ENCODE measurements around the gene IFRD2. TPM values are rescaled to one million over a fixed set of nuclear protein-coding genes. Genes with fewer than 3 reads are reported as not detected.

The IFRD2 gene
- total RNA-seq, 2 donors from 2014 or later = 56.6 to 70.9 TPM

DNA sequence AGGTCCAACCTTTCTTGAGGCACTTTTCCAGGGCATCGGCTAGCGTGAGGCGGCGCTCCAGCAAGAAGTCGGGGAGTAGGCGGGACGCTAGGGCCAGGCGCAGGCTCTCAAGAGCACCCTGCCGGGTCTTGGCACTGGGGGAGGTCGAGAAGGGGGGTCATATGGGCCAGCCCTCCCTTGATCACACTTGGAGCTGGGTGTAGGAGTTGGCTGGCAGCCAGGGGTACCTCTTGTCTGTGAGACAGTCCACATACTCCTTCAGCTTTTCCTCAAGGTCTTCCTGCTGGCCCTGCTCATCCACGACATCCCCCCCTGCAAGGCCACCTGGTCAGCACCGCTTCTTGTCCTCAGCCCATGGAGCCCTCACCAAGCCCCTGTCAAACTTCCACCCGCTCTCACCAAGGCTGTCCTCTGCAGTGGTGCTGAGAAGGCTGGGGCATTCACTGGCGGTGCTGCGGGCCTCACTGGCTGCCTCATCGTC is 2.0 kb downstream of the IFRD2 start:
- no peaks in the 10 kb centered on the region for H3K27me3 ChIP-seq (ENCODE audit: control insufficient read depth, insufficient read depth, low read length, poor library complexity, severe bottlenecking)
- H3K4me3 ChIP-seq (ENCODE audit: low read length) = no peak overlapping the region
- Mint-ChIP-seq H3K36me3 (ENCODE audit: low read depth) (peaks cover 30% of the 10 kb centered on the region), H3K27me3 (ENCODE audit: insufficient read depth) (no peaks in the 10 kb centered on the region), H3K4me3 (no peak overlapping the region), H3K9me3 (no peaks in the 10 kb centered on the region), H3K4me1 (peaks cover 11% of the 10 kb centered on the region), H3K27ac (no peak overlapping the region)
- no peak overlapping the region for H3K9ac ChIP-seq (ENCODE audit: extremely low read depth, low read length, poor library complexity, severe bottlenecking)
- H3K4me1 ChIP-seq (ENCODE audit: control insufficient read depth, insufficient read depth, low read length) = no peaks in the 10 kb centered on the region
- H3K9me3 ChIP-seq (ENCODE audit: control insufficient read depth, low read length) = no peaks in the 10 kb centered on the region
- H3K36me3 ChIP-seq (ENCODE audit: control insufficient read depth, insufficient read depth, low read length) = peaks cover 29% of the 10 kb centered on the region
- H3K27ac ChIP-seq (ENCODE audit: low read depth, low read length) = no peak overlapping the region
- 92 to 95% methylated on average over 12 to 16 of the region's 16 CpGs for WGBS, 2 experiments (ENCODE audit: insufficient coverage in 1 of 2, insufficient read length in 1 of 2)
- TF ChIP-seq, protein P1, sequence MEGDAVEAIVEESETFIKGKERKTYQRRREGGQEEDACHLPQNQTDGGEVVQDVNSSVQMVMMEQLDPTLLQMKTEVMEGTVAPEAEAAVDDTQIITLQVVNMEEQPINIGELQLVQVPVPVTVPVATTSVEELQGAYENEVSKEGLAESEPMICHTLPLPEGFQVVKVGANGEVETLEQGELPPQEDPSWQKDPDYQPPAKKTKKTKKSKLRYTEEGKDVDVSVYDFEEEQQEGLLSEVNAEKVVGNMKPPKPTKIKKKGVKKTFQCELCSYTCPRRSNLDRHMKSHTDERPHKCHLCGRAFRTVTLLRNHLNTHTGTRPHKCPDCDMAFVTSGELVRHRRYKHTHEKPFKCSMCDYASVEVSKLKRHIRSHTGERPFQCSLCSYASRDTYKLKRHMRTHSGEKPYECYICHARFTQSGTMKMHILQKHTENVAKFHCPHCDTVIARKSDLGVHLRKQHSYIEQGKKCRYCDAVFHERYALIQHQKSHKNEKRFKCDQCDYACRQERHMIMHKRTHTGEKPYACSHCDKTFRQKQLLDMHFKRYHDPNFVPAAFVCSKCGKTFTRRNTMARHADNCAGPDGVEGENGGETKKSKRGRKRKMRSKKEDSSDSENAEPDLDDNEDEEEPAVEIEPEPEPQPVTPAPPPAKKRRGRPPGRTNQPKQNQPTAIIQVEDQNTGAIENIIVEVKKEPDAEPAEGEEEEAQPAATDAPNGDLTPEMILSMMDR (conservative IDR thresholded peaks at IDR 0.05) = no peak
- peak; percentile 31 for DNase-seq

DNA sequence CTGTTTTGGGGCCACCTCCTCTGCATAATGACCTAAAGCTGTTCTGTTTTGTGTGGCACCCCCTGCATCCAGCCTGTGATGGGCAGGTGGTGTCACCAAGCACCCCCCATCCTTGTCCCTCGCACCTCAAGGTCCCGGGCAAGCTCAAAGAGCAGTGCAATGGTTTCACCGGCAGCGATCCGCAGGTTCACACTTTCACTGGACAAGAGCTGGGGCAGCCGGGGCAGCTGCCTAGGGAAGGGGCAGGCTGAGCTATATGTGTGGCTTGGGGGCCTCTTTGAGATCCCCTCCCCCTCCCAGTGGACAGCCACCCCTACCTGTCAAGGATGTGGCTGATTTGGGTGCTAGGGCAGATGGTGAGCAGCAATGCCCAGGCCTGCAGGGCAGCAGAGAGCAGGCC is 3.1 kb downstream of the IFRD2 start:
- Histone ChIP-seq H3K36me3 (ENCODE audit: control insufficient read depth, insufficient read depth, low read length) (peaks cover 29% of the 10 kb centered on the region), H3K4me1 (ENCODE audit: control insufficient read depth, insufficient read depth, low read length) (no peaks in the 10 kb centered on the region), H3K27ac (ENCODE audit: low read depth, low read length) (no peak overlapping the region), H3K4me3 (ENCODE audit: low read length) (no peak overlapping the region), H3K27me3 (ENCODE audit: control insufficient read depth, insufficient read depth, low read length, poor library complexity, severe bottlenecking) (no peaks in the 10 kb centered on the region), H3K9me3 (ENCODE audit: control insufficient read depth, low read length) (no peaks in the 10 kb centered on the region), H3K9ac (ENCODE audit: extremely low read depth, low read length, poor library complexity, severe bottlenecking) (no peak overlapping the region)
- no peak for DNase-seq
- 96 to 97% methylated on average over 5 to 6 of the region's 6 CpGs for WGBS, 2 experiments (ENCODE audit: insufficient coverage in 1 of 2, insufficient read length in 1 of 2)
- H3K9me3 Mint-ChIP-seq = no peaks in the 10 kb centered on the region
- peaks cover 30% of the 10 kb centered on the region for H3K36me3 Mint-ChIP-seq (ENCODE audit: low read depth)
- no peaks in the 10 kb centered on the region for H3K27me3 Mint-ChIP-seq (ENCODE audit: insufficient read depth)
- TF ChIP-seq, protein P1 (conservative IDR thresholded peaks at IDR 0.05) = no peak
- no peak overlapping the region for H3K4me3 Mint-ChIP-seq
- peaks cover 11% of the 10 kb centered on the region for H3K4me1 Mint-ChIP-seq
- no peak overlapping the region for H3K27ac Mint-ChIP-seq

DNA sequence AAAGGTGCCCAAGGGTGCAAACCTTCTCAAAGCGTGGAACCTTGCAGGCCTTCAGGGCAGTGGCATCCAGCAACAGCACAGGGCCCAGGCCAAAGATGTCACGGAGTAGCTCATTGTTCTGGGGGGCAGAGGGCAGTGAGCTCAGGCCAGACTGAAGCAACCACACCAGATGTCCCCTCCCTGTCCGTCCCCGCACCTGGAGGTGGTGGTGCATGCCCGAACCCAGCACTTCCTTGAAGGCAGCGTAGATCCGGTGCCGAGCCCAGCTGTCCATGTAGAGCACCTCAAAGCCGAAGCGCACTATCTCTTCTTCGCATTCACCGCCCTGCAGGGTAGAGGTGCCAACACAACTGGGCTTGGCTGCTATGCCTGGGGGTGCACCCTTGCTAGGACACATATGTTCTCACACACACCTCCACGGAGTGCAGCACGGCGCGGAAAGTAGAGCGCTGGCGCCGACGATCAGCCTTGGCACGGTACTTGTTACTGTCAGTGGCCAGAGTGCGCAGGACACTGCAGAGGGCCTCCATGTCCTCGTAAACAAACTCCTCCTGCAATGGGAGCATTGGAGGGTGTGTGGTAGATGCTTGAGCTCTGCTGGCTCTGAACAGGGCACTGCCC is 3.7 kb downstream of the IFRD2 start:
- H3K4me3 ChIP-seq (ENCODE audit: low read length) = no peak overlapping the region
- H3K4me1 ChIP-seq (ENCODE audit: control insufficient read depth, insufficient read depth, low read length) = no peaks in the 10 kb centered on the region
- 95 to 98% methylated on average over 23 of the region's 23 CpGs for WGBS, 2 experiments (ENCODE audit: insufficient coverage in 1 of 2, insufficient read length in 1 of 2)
- Mint-ChIP-seq H3K4me1 (peaks cover 11% of the 10 kb centered on the region), H3K9me3 (no peaks in the 10 kb centered on the region), H3K4me3 (no peak overlapping the region), H3K27me3 (ENCODE audit: insufficient read depth) (no peaks in the 10 kb centered on the region), H3K36me3 (ENCODE audit: low read depth) (peaks cover 30% of the 10 kb centered on the region), H3K27ac (no peak overlapping the region)
- no peaks in the 10 kb centered on the region for H3K9me3 ChIP-seq (ENCODE audit: control insufficient read depth, low read length)
- H3K27me3 ChIP-seq (ENCODE audit: control insufficient read depth, insufficient read depth, low read length, poor library complexity, severe bottlenecking) = no peaks in the 10 kb centered on the region
- no peak overlapping the region for H3K9ac ChIP-seq (ENCODE audit: extremely low read depth, low read length, poor library complexity, severe bottlenecking)
- TF ChIP-seq, protein P1 (conservative IDR thresholded peaks at IDR 0.05) = no peak
- no peak overlapping the region for H3K27ac ChIP-seq (ENCODE audit: low read depth, low read length)
- peak; percentile 33 for DNase-seq
- peaks cover 29% of the 10 kb centered on the region for H3K36me3 ChIP-seq (ENCODE audit: control insufficient read depth, insufficient read depth, low read length)
